BJ (cell line): ENCODE measurements around the gene HSPBP1. TPM values are rescaled to one million over a fixed set of nuclear protein-coding genes. Genes with fewer than 3 reads are reported as not detected.

Source experiments
- CTCF ChIA-PET: fragments of 350-600 bp; formaldehyde crosslinking; extraction: SDS; loops from one replicate; lab custom pipeline; 2021; ENCODE audit warnings: antibody characterized with exemption, inconsistent platforms; lab: Yijun Ruan, JAX
- POLR2A ChIA-PET: fragments of 300-600 bp; sonication (Branson Sonifier 250); formaldehyde crosslinking; extraction: SDS; loops from one replicate; lab custom pipeline; 2021; ENCODE audit warnings: antibody characterized with exemption; lab: Charles Lee
- DNase-seq: peaks from one replicate; pipeline ENCODE4 v3.0.0-alpha.2; 2011; ENCODE audit warnings: low read depth
- H3K27me3 ChIP-seq: 2 replicates; pipeline ENCODE4 v1.6.0; 2011; ENCODE audit warnings: low read length; ENCODE audit not compliant: control insufficient read depth, insufficient read depth
- H3K36me3 ChIP-seq: 2 replicates; pipeline ENCODE4 v1.5.1; 2011; ENCODE audit warnings: low read length; ENCODE audit not compliant: control insufficient read depth, insufficient read depth
- H3K4me3 ChIP-seq: 2 replicates; pipeline ENCODE4 v1.5.1; 2011; ENCODE audit warnings: low read depth, mild to moderate bottlenecking, control low read depth, low read length
- polyA plus RNA-seq: library from polyadenylated mRNA; depleted of rRNA; stranded (reverse); fragments of >200 nt; gene quantifications from 2 replicates; pipeline ENCODE4 v1.2.3, GENCODE V29; 2011
- TF ChIP-seq, protein P1 (sequence below): IDR thresholded peaks from 2 replicates; pipeline ENCODE4 v1.5.1; 2011; ENCODE audit warnings: low read depth, mild to moderate bottlenecking, control low read depth, inconsistent platforms, low read length, moderate library complexity; ENCODE audit not compliant: insufficient read depth

The HSPBP1 gene
- polyA plus RNA-seq, 1 experiment: 43.8 TPM

DNA sequence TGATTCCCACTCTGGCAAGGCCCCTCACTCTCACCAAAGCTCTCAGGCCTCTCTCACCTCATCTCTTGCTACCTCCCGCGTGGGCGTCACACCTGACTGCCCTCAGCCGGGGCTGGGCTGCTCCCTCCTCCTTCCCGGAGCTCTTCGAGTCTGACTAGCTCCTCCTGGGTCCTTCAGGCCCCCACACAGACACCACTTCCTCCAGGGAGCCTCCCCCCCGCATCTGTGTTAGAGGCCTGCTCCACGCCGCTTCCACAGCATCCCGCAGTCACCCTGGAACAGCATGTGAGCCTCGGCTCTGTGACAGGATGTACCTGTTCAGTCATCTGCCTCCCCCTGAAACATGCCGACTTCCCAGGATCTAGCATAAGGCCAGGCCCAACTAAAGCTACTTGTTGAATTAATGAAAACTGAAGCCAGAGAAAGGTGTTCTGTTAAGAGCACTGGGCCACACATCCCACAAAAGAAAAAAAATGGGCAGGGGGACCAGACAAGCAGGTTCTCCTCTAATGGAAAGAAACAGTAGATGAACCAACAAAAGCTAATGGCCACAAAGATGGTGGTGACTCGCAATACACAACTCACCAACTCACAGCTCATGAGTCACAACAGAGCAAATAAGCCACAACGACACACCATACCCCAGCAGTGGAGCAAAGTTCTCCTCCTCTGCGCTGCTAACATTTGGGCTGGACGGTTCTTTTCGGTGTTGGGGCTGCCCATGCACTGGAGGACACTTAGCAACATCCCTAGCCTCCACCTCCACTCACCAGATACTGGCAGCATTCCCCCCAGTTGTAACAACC is 24.1 kb downstream of the HSPBP1 start:
- CTCF ChIA-PET: interaction anchor here (0.7 to 1.7 kb wide), 3 partner anchors 14 to 45 kb away, joined by 3 to 5 read pairs (median 4); no protein-coding TSS in a partner anchor
- H3K4me3 ChIP-seq: no peak overlapping the region
- POLR2A ChIA-PET: no interaction called here

DNA sequence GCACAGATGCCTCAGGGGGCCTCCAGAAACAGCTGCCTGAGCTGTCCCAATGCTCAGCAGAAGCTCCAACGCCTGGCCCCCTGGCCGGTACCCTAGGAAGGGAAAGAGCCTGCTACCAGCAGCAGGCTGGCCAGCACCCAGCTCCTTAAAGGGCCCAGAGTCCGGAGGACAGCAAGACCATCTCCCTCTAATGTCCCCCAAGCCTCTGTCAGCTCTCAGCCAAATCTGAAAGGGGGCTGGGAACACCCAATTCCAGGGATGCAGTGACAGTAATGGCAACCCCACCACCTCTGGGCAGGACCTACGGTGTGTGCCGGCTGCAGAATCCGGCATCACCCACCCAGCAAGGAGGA is 25.3 kb downstream of the HSPBP1 start:
- Histone ChIP-seq H3K4me3 (no peak overlapping the region), H3K27me3 (no peaks in the 10 kb centered on the region), H3K36me3 (peaks cover 4% of the 10 kb centered on the region)
- TF ChIP-seq, protein P1, sequence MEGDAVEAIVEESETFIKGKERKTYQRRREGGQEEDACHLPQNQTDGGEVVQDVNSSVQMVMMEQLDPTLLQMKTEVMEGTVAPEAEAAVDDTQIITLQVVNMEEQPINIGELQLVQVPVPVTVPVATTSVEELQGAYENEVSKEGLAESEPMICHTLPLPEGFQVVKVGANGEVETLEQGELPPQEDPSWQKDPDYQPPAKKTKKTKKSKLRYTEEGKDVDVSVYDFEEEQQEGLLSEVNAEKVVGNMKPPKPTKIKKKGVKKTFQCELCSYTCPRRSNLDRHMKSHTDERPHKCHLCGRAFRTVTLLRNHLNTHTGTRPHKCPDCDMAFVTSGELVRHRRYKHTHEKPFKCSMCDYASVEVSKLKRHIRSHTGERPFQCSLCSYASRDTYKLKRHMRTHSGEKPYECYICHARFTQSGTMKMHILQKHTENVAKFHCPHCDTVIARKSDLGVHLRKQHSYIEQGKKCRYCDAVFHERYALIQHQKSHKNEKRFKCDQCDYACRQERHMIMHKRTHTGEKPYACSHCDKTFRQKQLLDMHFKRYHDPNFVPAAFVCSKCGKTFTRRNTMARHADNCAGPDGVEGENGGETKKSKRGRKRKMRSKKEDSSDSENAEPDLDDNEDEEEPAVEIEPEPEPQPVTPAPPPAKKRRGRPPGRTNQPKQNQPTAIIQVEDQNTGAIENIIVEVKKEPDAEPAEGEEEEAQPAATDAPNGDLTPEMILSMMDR: no peak
- ChIA-PET CTCF (interaction anchor here (1.2 to 1.3 kb wide), 2 partner anchors 10 to 14 kb away, joined by 3 to 4 read pairs; no protein-coding TSS in a partner anchor), POLR2A (no interaction called here)
- no peak for DNase-seq

More for the DNA sequence above, 24.1 kb downstream of the HSPBP1 start:
- TF ChIP-seq, protein P1: no peak
- no peaks in the 10 kb centered on the region for H3K27me3 ChIP-seq
- peaks cover 4% of the 10 kb centered on the region for H3K36me3 ChIP-seq
- no peak for DNase-seq

DNA sequence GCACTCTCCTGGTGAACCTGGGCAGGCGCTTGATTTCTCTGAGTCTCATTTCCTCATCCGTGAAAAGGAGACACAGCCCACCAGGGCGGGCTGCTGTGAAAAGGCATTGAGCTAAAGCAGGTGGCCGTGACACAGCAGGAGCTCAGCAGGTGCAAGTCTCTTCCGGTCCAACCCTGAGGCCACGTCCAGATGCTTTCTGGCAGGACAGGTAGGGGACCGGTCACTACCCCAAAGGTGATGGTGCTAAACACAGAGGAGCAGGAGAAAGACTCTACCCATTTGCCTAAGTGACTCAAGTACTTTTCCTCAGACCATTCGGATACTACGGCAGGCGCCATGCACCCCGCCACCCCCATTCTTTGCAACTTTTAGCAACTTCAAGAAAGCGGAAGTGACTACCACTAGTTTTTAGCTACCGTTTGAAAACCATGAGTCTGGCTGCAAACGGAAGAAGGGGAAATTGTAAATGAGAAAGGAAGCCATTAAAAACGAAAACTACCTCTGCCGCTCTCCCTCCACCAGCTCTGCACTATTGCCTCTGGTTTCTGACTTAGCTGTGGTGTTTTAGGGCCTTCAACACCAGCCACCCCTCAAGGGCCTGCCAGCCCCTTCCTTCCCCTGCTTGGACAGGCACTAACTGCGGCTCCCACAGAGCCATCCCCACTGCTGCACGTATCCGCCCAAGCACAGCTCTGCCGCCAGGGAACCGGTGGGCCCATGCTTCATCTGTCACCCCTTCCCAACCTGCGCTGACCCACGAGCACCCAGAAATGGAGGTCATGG is 25.9 kb downstream of the HSPBP1 start:
- ChIA-PET CTCF (interaction anchor here (1.2 to 1.3 kb wide), 2 partner anchors 10 to 14 kb away, joined by 3 to 4 read pairs; no protein-coding TSS in a partner anchor), POLR2A (no interaction called here)
- no peak overlapping the region for H3K4me3 ChIP-seq
- DNase-seq: no peak
- H3K36me3 ChIP-seq: peaks cover 4% of the 10 kb centered on the region
- no peaks in the 10 kb centered on the region for H3K27me3 ChIP-seq
- TF ChIP-seq, protein P1: no peak

DNA sequence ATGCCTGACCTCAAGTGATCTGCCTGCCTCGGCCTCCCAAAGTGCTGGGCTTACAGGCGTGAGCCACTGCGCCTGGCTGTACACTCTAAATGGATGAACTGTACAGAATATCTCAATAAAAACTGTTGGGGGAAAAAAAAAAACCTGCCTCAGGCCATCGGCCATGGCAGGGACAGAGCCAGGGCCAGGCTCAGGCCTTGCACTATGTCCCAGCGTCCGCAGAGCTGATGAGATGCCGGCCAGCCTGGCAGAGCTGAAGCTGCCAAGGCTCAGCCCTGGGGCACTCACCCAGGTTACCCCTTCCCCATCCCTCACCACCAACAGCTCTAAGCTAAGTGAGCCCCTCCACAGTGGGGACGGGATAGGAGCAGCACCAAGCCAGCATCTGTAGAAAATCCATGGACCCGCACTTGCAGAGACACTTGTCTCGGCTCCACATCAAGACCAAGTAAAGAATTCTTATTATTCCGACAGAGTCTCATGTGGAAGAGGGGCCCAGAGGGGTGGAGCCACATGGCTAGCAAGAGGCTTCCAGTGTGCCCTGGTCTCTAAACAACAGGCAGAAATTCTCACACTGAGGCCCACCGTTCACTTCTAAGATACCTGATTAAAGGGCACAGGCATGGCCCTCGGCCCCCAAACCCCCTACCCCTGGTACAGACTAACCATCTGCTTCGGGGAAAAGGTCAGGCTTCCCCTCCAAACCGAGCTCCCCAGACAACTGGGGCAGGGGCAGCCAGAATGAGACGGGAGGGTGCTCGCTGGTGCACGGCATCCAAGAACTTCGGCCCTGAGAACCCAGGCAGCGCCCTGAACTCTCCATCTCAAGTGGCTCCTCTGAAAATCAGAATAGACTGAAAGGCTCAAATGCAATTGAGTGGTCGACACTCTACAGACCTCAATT is 26.9 kb downstream of the HSPBP1 start:
- ChIA-PET POLR2A (no interaction called here), CTCF (interaction anchor here (1.3 kb wide), 1 partner anchor 9 kb away, joined by 4 read pairs; no protein-coding TSS in a partner anchor)
- H3K27me3 ChIP-seq: no peaks in the 10 kb centered on the region
- H3K36me3 ChIP-seq: peaks cover 4% of the 10 kb centered on the region
- DNase-seq: no peak
- no peak overlapping the region for H3K4me3 ChIP-seq
- TF ChIP-seq, protein P1: no peak
